GM10847 (cell line): ENCODE results near the gene MEX3A.

Experiments
- POLR2A ChIP-seq: IDR thresholded peaks from 2 replicates; pipeline ENCODE4 v1.6.1; 2011; ENCODE audit not compliant: insufficient read length; ENCODE audit errors: extremely low read depth

The MEX3A gene

DNA sequence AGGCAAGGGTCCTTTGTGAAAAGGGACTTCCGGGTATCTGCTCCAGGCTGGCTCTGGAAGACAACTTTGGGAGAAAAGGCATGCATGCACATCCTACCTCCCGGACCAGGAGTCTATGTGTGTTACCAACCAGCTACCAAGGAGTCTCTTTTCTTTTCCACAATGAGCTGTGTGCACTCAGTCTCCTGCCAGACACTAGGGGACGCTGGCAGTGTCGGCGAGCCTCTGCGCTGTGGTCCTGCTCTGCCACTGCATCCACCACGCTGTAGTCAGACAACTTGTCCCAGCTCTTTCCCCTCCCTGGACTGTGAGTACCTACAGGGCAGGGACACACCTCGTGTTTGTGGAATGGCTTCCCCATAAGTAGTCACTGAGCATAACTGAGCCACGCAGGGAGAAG is 56.4 kb downstream of the MEX3A start:
- TF ChIP-seq POLR2A = no peak

DNA sequence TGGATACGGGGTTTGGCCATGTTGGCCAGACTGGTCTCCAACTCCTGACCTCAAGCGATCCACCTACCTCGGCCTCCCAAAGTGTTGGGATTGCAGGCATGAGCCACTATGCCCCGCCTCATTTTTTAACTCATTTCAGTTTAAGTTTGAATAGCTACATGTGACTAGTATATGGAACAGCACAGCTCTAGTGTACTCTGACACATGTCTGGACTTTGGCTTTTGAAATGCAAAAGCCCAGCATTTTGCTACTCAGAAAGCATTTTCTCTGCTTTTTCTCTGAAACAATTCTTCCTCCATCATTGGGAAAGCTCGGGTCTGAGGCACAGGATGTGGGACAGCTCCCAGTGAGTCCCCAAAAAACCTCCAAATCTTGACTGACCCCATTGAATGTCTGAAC is 57.5 kb downstream of the MEX3A start:
- no peak for TF ChIP-seq POLR2A
